ENCODE measurements around the gene RASA4. TPM values are rescaled to one million over a fixed set of nuclear protein-coding genes. Genes with fewer than 3 reads are reported as not detected.
"Not testable (repeated sequence)": the region's sequence is repeated elsewhere in the genome, so short reads cannot be mapped to it uniquely, and the experiment has no call there.

The RASA4 gene
- 10 to 100 TPM; 27.0 to 35.6 (median 28.5) TPM for total RNA-seq
- total RNA-seq (2013): 27.1 TPM

- H3K27ac Mint-ChIP-seq; H3K4me1 Mint-ChIP-seq; H3K4me1 ChIP-seq (ENCODE audit: control insufficient read depth, insufficient read depth, low read length); H3K27ac ChIP-seq (ENCODE audit: low read length); H3K27me3 Mint-ChIP-seq (ENCODE audit: low read depth in 2 of 2); H3K36me3 Mint-ChIP-seq; H3K36me3 ChIP-seq (ENCODE audit: control insufficient read depth, insufficient read depth, low read length); intact Hi-C loops (cut with micrococcal nuclease); H3K27me3 ChIP-seq (ENCODE audit: control insufficient read depth, insufficient read depth, low read length); H3K9me3 Mint-ChIP-seq; H3K9me3 ChIP-seq (ENCODE audit: control insufficient read depth, insufficient read depth, low read length): not testable (repeated sequence)
- peak within 1 kb of the TSS; percentile 68 for H3K4me3 Mint-ChIP-seq
- under 1% methylated on average over 17 of the region's 62 CpGs for WGBS (ENCODE audit: insufficient coverage)
- H3K4me3 ChIP-seq (ENCODE audit: low read length): peak within 1 kb of the TSS; percentile 35
- DNase-seq: peak; percentile 44 to 55
- peak; percentile 98 to 99 (median 99) for ATAC-seq
These were observed at the start of gene RASA4 for GRCh38 chr7:102616507-102617125. Gene RASA4 (minus strand): TSS chr7:102616756. CDS start chr7:102616689, 67 bp downstream.

- H3K27me3 ChIP-seq (ENCODE audit: control insufficient read depth, insufficient read depth, low read length); H3K4me1 ChIP-seq (ENCODE audit: control insufficient read depth, insufficient read depth, low read length); H3K9me3 Mint-ChIP-seq; ATAC-seq; H3K27ac ChIP-seq (ENCODE audit: low read length); H3K4me3 Mint-ChIP-seq; H3K9me3 ChIP-seq (ENCODE audit: control insufficient read depth, insufficient read depth, low read length); H3K27ac Mint-ChIP-seq; H3K4me1 Mint-ChIP-seq; H3K36me3 Mint-ChIP-seq; H3K36me3 ChIP-seq (ENCODE audit: control insufficient read depth, insufficient read depth, low read length); H3K27me3 Mint-ChIP-seq (ENCODE audit: low read depth in 2 of 2); H3K4me3 ChIP-seq (ENCODE audit: low read length); intact Hi-C loops (cut with micrococcal nuclease); DNase-seq: not testable (repeated sequence)
- WGBS (ENCODE audit: insufficient coverage): no CpG with 5 or more reads among the region's 11 CpGs
These were observed 48.2 kb upstream of the RASA4 start for GRCh38 chr7:102664765-102665164.

- H3K4me1 ChIP-seq (ENCODE audit: control insufficient read depth, insufficient read depth, low read length); H3K27me3 Mint-ChIP-seq (ENCODE audit: low read depth in 2 of 2); H3K9me3 ChIP-seq (ENCODE audit: control insufficient read depth, insufficient read depth, low read length); H3K4me1 Mint-ChIP-seq; intact Hi-C loops (cut with micrococcal nuclease); DNase-seq; H3K27ac ChIP-seq (ENCODE audit: low read length); H3K36me3 Mint-ChIP-seq; H3K36me3 ChIP-seq (ENCODE audit: control insufficient read depth, insufficient read depth, low read length); H3K4me3 ChIP-seq (ENCODE audit: low read length); H3K27me3 ChIP-seq (ENCODE audit: control insufficient read depth, insufficient read depth, low read length); H3K4me3 Mint-ChIP-seq; H3K9me3 Mint-ChIP-seq; H3K27ac Mint-ChIP-seq: not testable (repeated sequence)
- no CpG with 5 or more reads among the region's 4 CpGs for WGBS (ENCODE audit: insufficient coverage)
- ATAC-seq: peak in 1 of 3 donors; percentile 32
These were observed 33.4 kb upstream of the RASA4 start, which contains the start of gene SPDYE2B for GRCh38 chr7:102649924-102650323. Gene SPDYE2B (plus strand): TSS chr7:102650319. CDS start chr7:102652349, 2,030 bp downstream.

- H3K9me3 ChIP-seq (ENCODE audit: control insufficient read depth, insufficient read depth, low read length); H3K4me3 Mint-ChIP-seq; H3K4me3 ChIP-seq (ENCODE audit: low read length); H3K27me3 Mint-ChIP-seq (ENCODE audit: low read depth in 2 of 2); H3K27ac ChIP-seq (ENCODE audit: low read length); DNase-seq; H3K9me3 Mint-ChIP-seq; H3K4me1 Mint-ChIP-seq; H3K36me3 Mint-ChIP-seq; H3K36me3 ChIP-seq (ENCODE audit: control insufficient read depth, insufficient read depth, low read length); H3K27ac Mint-ChIP-seq; H3K27me3 ChIP-seq (ENCODE audit: control insufficient read depth, insufficient read depth, low read length); H3K4me1 ChIP-seq (ENCODE audit: control insufficient read depth, insufficient read depth, low read length); intact Hi-C loops (cut with micrococcal nuclease): not testable (repeated sequence)
- WGBS (ENCODE audit: insufficient coverage): 93% methylated on average over 4 of the region's 7 CpGs
- ATAC-seq: peak in 1 of 3 donors; percentile 1
These were observed 31.3 kb upstream of the RASA4 start for GRCh38 chr7:102647813-102648212.

GRCh38 chr7:102643404-102643803, 26.8 kb upstream of the RASA4 start:
- H3K4me1 ChIP-seq (ENCODE audit: control insufficient read depth, insufficient read depth, low read length); intact Hi-C loops (cut with micrococcal nuclease); DNase-seq; H3K36me3 ChIP-seq (ENCODE audit: control insufficient read depth, insufficient read depth, low read length); H3K9me3 ChIP-seq (ENCODE audit: control insufficient read depth, insufficient read depth, low read length); H3K27ac Mint-ChIP-seq; ATAC-seq; H3K4me3 ChIP-seq (ENCODE audit: low read length); H3K27me3 ChIP-seq (ENCODE audit: control insufficient read depth, insufficient read depth, low read length); H3K27me3 Mint-ChIP-seq (ENCODE audit: low read depth in 2 of 2); H3K4me3 Mint-ChIP-seq; H3K4me1 Mint-ChIP-seq; H3K27ac ChIP-seq (ENCODE audit: low read length); H3K9me3 Mint-ChIP-seq; H3K36me3 Mint-ChIP-seq: not testable (repeated sequence)
- WGBS (ENCODE audit: insufficient coverage): no CpG with 5 or more reads among the region's 1 CpG

- H3K36me3 Mint-ChIP-seq; H3K36me3 ChIP-seq (ENCODE audit: control insufficient read depth, insufficient read depth, low read length); H3K4me3 ChIP-seq (ENCODE audit: low read length); intact Hi-C loops (cut with micrococcal nuclease); H3K27ac ChIP-seq (ENCODE audit: low read length); H3K27me3 ChIP-seq (ENCODE audit: control insufficient read depth, insufficient read depth, low read length); H3K4me1 ChIP-seq (ENCODE audit: control insufficient read depth, insufficient read depth, low read length); ATAC-seq; H3K9me3 Mint-ChIP-seq; H3K27me3 Mint-ChIP-seq (ENCODE audit: low read depth in 2 of 2); H3K4me3 Mint-ChIP-seq; H3K4me1 Mint-ChIP-seq; H3K9me3 ChIP-seq (ENCODE audit: control insufficient read depth, insufficient read depth, low read length); H3K27ac Mint-ChIP-seq; DNase-seq: not testable (repeated sequence)
- no CpG with 5 or more reads among the region's 9 CpGs for WGBS (ENCODE audit: insufficient coverage)
These were observed 26.1 kb upstream of the RASA4 start, which contains the start of gene UPK3BL1 for GRCh38 chr7:102642691-102643090. Gene UPK3BL1 (minus strand): TSS chr7:102642791. CDS start chr7:102642741, 50 bp downstream.

GRCh38 chr7:102638848-102639247, 22.3 kb upstream of the RASA4 start:
- DNase-seq: peak in 1 of 2 donors; percentile 1
- H3K4me1 Mint-ChIP-seq; H3K4me1 ChIP-seq (ENCODE audit: control insufficient read depth, insufficient read depth, low read length); H3K27me3 Mint-ChIP-seq (ENCODE audit: low read depth in 2 of 2); H3K27me3 ChIP-seq (ENCODE audit: control insufficient read depth, insufficient read depth, low read length); H3K36me3 ChIP-seq (ENCODE audit: control insufficient read depth, insufficient read depth, low read length); H3K9me3 ChIP-seq (ENCODE audit: control insufficient read depth, insufficient read depth, low read length); H3K9me3 Mint-ChIP-seq; H3K4me3 Mint-ChIP-seq; intact Hi-C loops (cut with micrococcal nuclease); H3K27ac Mint-ChIP-seq; H3K27ac ChIP-seq (ENCODE audit: low read length); H3K4me3 ChIP-seq (ENCODE audit: low read length); ATAC-seq; H3K36me3 Mint-ChIP-seq: not testable (repeated sequence)
- WGBS (ENCODE audit: insufficient coverage): 96% methylated on average over 5 of the region's 11 CpGs

- DNase-seq; H3K9me3 Mint-ChIP-seq; H3K27ac Mint-ChIP-seq; H3K9me3 ChIP-seq (ENCODE audit: control insufficient read depth, insufficient read depth, low read length); H3K27me3 Mint-ChIP-seq (ENCODE audit: low read depth in 2 of 2); H3K36me3 Mint-ChIP-seq; intact Hi-C loops (cut with micrococcal nuclease); H3K4me1 ChIP-seq (ENCODE audit: control insufficient read depth, insufficient read depth, low read length); H3K27me3 ChIP-seq (ENCODE audit: control insufficient read depth, insufficient read depth, low read length); H3K4me3 Mint-ChIP-seq; H3K4me3 ChIP-seq (ENCODE audit: low read length); H3K4me1 Mint-ChIP-seq; H3K27ac ChIP-seq (ENCODE audit: low read length); H3K36me3 ChIP-seq (ENCODE audit: control insufficient read depth, insufficient read depth, low read length); ATAC-seq: not testable (repeated sequence)
- WGBS (ENCODE audit: insufficient coverage): 92% methylated on average over 7 of the region's 13 CpGs
These were observed 20.4 kb upstream of the RASA4 start for GRCh38 chr7:102636956-102637355.
